Measurements from ENCODE around the gene ASB13.

Gene ASB13

GRCh38 chr10:5600908-5601307 is 65.5 kb downstream of the ASB13 start:
- DNase-seq (ENCODE audit: low read depth): no peak
- H3K4me3 ChIP-seq (ENCODE audit: control insufficient read depth, low read depth, low read length): no peak overlapping the region
- no peak for TF ChIP-seq CTCF (IDR thresholded peaks at IDR 0.05; ENCODE audit: control insufficient read depth, insufficient read depth, low read depth, low read length, missing control alignments)

GRCh38 chr10:5599613-5600520 is 66.5 kb downstream of the ASB13 start:
- TF ChIP-seq CTCF (IDR thresholded peaks at IDR 0.05; ENCODE audit: control insufficient read depth, insufficient read depth, low read depth, low read length, missing control alignments): no peak
- no peak overlapping the region for H3K4me3 ChIP-seq (ENCODE audit: control insufficient read depth, low read depth, low read length)
- no peak for DNase-seq (ENCODE audit: low read depth)

GRCh38 chr10:5598085-5598690 is 68.2 kb downstream of the ASB13 start:
- no peak for TF ChIP-seq CTCF (IDR thresholded peaks at IDR 0.05; ENCODE audit: control insufficient read depth, insufficient read depth, low read depth, low read length, missing control alignments)
- no peak overlapping the region for H3K4me3 ChIP-seq (ENCODE audit: control insufficient read depth, low read depth, low read length)
- DNase-seq (ENCODE audit: low read depth): no peak

GRCh38 chr10:5596611-5597341 is 69.6 kb downstream of the ASB13 start:
- no peak for TF ChIP-seq CTCF (IDR thresholded peaks at IDR 0.05; ENCODE audit: control insufficient read depth, insufficient read depth, low read depth, low read length, missing control alignments)
- H3K4me3 ChIP-seq (ENCODE audit: control insufficient read depth, low read depth, low read length): no peak overlapping the region
- DNase-seq (ENCODE audit: low read depth): no peak

- no peak for TF ChIP-seq CTCF (IDR thresholded peaks at IDR 0.05; ENCODE audit: control insufficient read depth, insufficient read depth, low read depth, low read length, missing control alignments)
- DNase-seq (ENCODE audit: low read depth): peak; percentile 71
- peak overlapping the region; percentile 34 for H3K4me3 ChIP-seq (ENCODE audit: control insufficient read depth, low read depth, low read length)
Measured at GRCh38 chr10:5595994-5596471, 70.4 kb downstream of the ASB13 start.

GRCh38 chr10:5595591-5595990 is 70.8 kb downstream of the ASB13 start:
- DNase-seq (ENCODE audit: low read depth): no peak
- no peak for TF ChIP-seq CTCF (IDR thresholded peaks at IDR 0.05; ENCODE audit: control insufficient read depth, insufficient read depth, low read depth, low read length, missing control alignments)
- peak overlapping the region; percentile 34 for H3K4me3 ChIP-seq (ENCODE audit: control insufficient read depth, low read depth, low read length)

All from AG09309 (cell line).